GM18951 (cell line): Measurements from ENCODE around the gene ZNF501.

Experiments used
- POLR2A ChIP-seq: IDR thresholded peaks from 4 replicates; pipeline ENCODE4 v1.6.1; 2011; ENCODE audit warnings: mild to moderate bottlenecking; ENCODE audit not compliant: insufficient read length, insufficient read depth; ENCODE audit errors: extremely low read depth
- in situ Hi-C: fragments of 300-500 bp; cut with MboI; formaldehyde crosslinking; loops from one replicate; pipeline ENCODE4 v1.12.0; 2022; ENCODE audit warnings: low sequenced_read_pairs, mixed read lengths, inconsistent platforms; ENCODE audit not compliant: unreplicated experiment

ZNF501 gene

GRCh38 chr3:44729384-44729910 is at the start of gene ZNF501:
Gene ZNF501, plus strand, starts transcription at chr3:44729635. Its CDS starts 4,787 bp downstream, at chr3:44734422.
- in situ Hi-C loops = no loop called here
- peak; percentile 50 for TF ChIP-seq POLR2A

- in situ Hi-C loops = no loop called here
- no peak for TF ChIP-seq POLR2A
These were observed 48.4 kb upstream of the ZNF501 start for GRCh38 chr3:44680921-44681455.

- TF ChIP-seq POLR2A = no peak
- in situ Hi-C loops = no loop called here
These were observed 47.1 kb upstream of the ZNF501 start for GRCh38 chr3:44682182-44682896.

- TF ChIP-seq POLR2A = peak; percentile 55
- in situ Hi-C loops = no loop called here
These were observed 44.2 kb upstream of the ZNF501 start for GRCh38 chr3:44685128-44685800.

GRCh38 chr3:44687898-44688297 is 41.5 kb upstream of the ZNF501 start:
- in situ Hi-C loops = no loop called here

GRCh38 chr3:44712455-44713075 is 16.9 kb upstream of the ZNF501 start, which contains the start of gene ZNF502:
Gene ZNF502, plus strand, starts transcription at chr3:44712660. Its CDS starts 7,602 bp downstream, at chr3:44720262.
- TF ChIP-seq POLR2A = no peak
- in situ Hi-C loops = no loop called here

More at GRCh38 chr3:44687898-44688297, 41.5 kb upstream of the ZNF501 start:
- TF ChIP-seq POLR2A = no peak

- TF ChIP-seq POLR2A = no peak
- in situ Hi-C loops = no loop called here
These were observed 8.0 kb upstream of the ZNF501 start for GRCh38 chr3:44721231-44722102.

- in situ Hi-C loops = no loop called here
- no peak for TF ChIP-seq POLR2A
These were observed 7.4 kb upstream of the ZNF501 start for GRCh38 chr3:44722103-44722401.

GRCh38 chr3:44734646-44735168 is 5.3 kb downstream of the ZNF501 start:
- no peak for TF ChIP-seq POLR2A
- in situ Hi-C loops = no loop called here

- TF ChIP-seq POLR2A = no peak
- in situ Hi-C loops = no loop called here
These were observed 31.6 kb downstream of the ZNF501 start for GRCh38 chr3:44761101-44761423.

- in situ Hi-C loops = no loop called here
- TF ChIP-seq POLR2A = peak; percentile 77
These were observed 32.2 kb downstream of the ZNF501 start, which contains the start of the genes KIAA1143 and KIF15 for GRCh38 chr3:44761424-44762169. Gene KIAA1143, minus strand, starts transcription at chr3:44761619. Its CDS starts 17 bp downstream, at chr3:44761602. Gene KIF15, plus strand, starts transcription at chr3:44761794. Its CDS starts 72 bp downstream, at chr3:44761866.
